NCI-H345 treated with DMSO at 0.1 percent for 48 hours (cell line): Measurements from ENCODE around the gene CCDC86.
A peak's percentile ranks its signal among the peaks of the same experiment; 100 is the strongest.
"Not testable (repeated sequence)": the region's sequence is repeated elsewhere in the genome, so short reads cannot be mapped to it uniquely, and the experiment has no call there.

ENCODE experiments used
- DNase-seq: peaks from one replicate; lab custom pipeline; 2025; ENCODE audit not compliant: unreplicated experiment; lab: John Stamatoyannopoulos, UW

The CCDC86 gene

GRCh38 chr11:60841797-60842667 is at the start of gene CCDC86:
Gene CCDC86, plus strand, starts transcription at chr11:60842113. Its CDS starts 12 bp downstream, at chr11:60842125.
- peak; percentile 76 for DNase-seq

- no peak for DNase-seq
Measured at GRCh38 chr11:60792521-60792920, 49.4 kb upstream of the CCDC86 start.

GRCh38 chr11:60795291-60795690 is 46.6 kb upstream of the CCDC86 start:
- no peak for DNase-seq

- DNase-seq = no peak
Measured at GRCh38 chr11:60797846-60798630, 43.9 kb upstream of the CCDC86 start.

- no peak for DNase-seq
Measured at GRCh38 chr11:60798631-60799030, 43.3 kb upstream of the CCDC86 start.

- DNase-seq = no peak
Measured at GRCh38 chr11:60801194-60801593, 40.7 kb upstream of the CCDC86 start.

GRCh38 chr11:60803273-60803936 is 38.5 kb upstream of the CCDC86 start:
- DNase-seq = no peak

GRCh38 chr11:60809249-60809648 is 32.7 kb upstream of the CCDC86 start:
- no peak for DNase-seq

GRCh38 chr11:60809691-60810090 is 32.2 kb upstream of the CCDC86 start:
- DNase-seq = no peak

- no peak for DNase-seq
Measured at GRCh38 chr11:60810151-60810550, 31.8 kb upstream of the CCDC86 start.

- no peak for DNase-seq
Measured at GRCh38 chr11:60810569-60810968, 31.3 kb upstream of the CCDC86 start.

- no peak for DNase-seq
Measured at GRCh38 chr11:60813324-60813723, 28.6 kb upstream of the CCDC86 start.

GRCh38 chr11:60814112-60814511 is 27.8 kb upstream of the CCDC86 start:
- no peak for DNase-seq

- no peak for DNase-seq
Measured at GRCh38 chr11:60816590-60817157, 25.2 kb upstream of the CCDC86 start.

GRCh38 chr11:60818057-60818456 is 23.9 kb upstream of the CCDC86 start:
- DNase-seq = no peak

- no peak for DNase-seq
Measured at GRCh38 chr11:60821827-60822599, 19.9 kb upstream of the CCDC86 start.

GRCh38 chr11:60823745-60824306 is 18.1 kb upstream of the CCDC86 start:
- not testable (repeated sequence) for DNase-seq

GRCh38 chr11:60825118-60825517 is 16.8 kb upstream of the CCDC86 start:
- no peak for DNase-seq

- no peak for DNase-seq
Measured at GRCh38 chr11:60825790-60826189, 16.1 kb upstream of the CCDC86 start.

GRCh38 chr11:60830478-60831142 is 11.3 kb upstream of the CCDC86 start:
- no peak for DNase-seq
